Effector memory CD4-positive, alpha-beta T cell (primary cell): ENCODE data around the gene DNA2.
A peak's percentile ranks its signal among the peaks of the same experiment; 100 is the strongest.
"Not testable (repeated sequence)": the region's sequence is repeated elsewhere in the genome, so short reads cannot be mapped to it uniquely, and the experiment has no call there.

Experiments
- DNase-seq, 3 donors: peaks; one replicate each; pipeline ENCODE4 v3.0.0-alpha.2; 2020
- H3K27ac ChIP-seq: 2 replicates; pipeline ENCODE4 v1.7.0; 2013; ENCODE audit warnings: mild to moderate bottlenecking, low read length, moderate library complexity; ENCODE audit not compliant: insufficient read depth, poor library complexity, severe bottlenecking
- H3K27me3 ChIP-seq: replicated peaks from 2 replicates; pipeline ENCODE4 v1.7.0; 2013; ENCODE audit warnings: mild to moderate bottlenecking, low read length; ENCODE audit not compliant: insufficient read depth, control insufficient read depth, poor library complexity, severe bottlenecking
- H3K36me3 ChIP-seq: 2 replicates; pipeline ENCODE4 v1.7.0; 2013; ENCODE audit warnings: mild to moderate bottlenecking, low read length, moderate library complexity; ENCODE audit not compliant: control insufficient read depth, insufficient read depth
- H3K4me1 ChIP-seq: 2 replicates; pipeline ENCODE4 v1.7.0; 2013; ENCODE audit warnings: low read length, mild to moderate bottlenecking; ENCODE audit not compliant: control insufficient read depth, insufficient read depth, poor library complexity, severe bottlenecking
- H3K4me3 ChIP-seq: 2 replicates; pipeline ENCODE4 v1.7.0; 2013; ENCODE audit warnings: low read length, low read depth, mild to moderate bottlenecking; ENCODE audit not compliant: insufficient read depth, poor library complexity, severe bottlenecking
- H3K9me3 ChIP-seq: 2 replicates; pipeline ENCODE4 v1.7.0; 2013; ENCODE audit warnings: mild to moderate bottlenecking, low read length, moderate library complexity; ENCODE audit not compliant: control insufficient read depth
- total RNA-seq, 3 donors: gene quantifications; one replicate each; lab custom pipeline; 2026; lab: John Stamatoyannopoulos, UW

Gene DNA2
- total RNA-seq: 4.5 to 5.4 (median 4.8) reads per million in 3 donors

GRCh38 chr10:68471586-68472408, at the start of gene DNA2:
Gene DNA2 (minus strand): TSS chr10:68471973. CDS start chr10:68471864, 109 bp downstream.
- no peaks in the 10 kb centered on the region for H3K4me1 ChIP-seq
- H3K36me3 ChIP-seq: no peaks in the 10 kb centered on the region
- peak within 1 kb of the TSS; percentile 73 for H3K4me3 ChIP-seq
- no peak within 1 kb of the TSS for H3K27ac ChIP-seq
- DNase-seq: peak; percentile 28 to 53 (median 49)
- H3K9me3 ChIP-seq: no peaks in the 10 kb centered on the region
- no peaks in the 10 kb centered on the region for H3K27me3 ChIP-seq

GRCh38 chr10:68518609-68519008, 46.8 kb upstream of the DNA2 start:
- H3K36me3 ChIP-seq: not testable (repeated sequence)

GRCh38 chr10:68517188-68517587, 45.4 kb upstream of the DNA2 start:
- Histone ChIP-seq H3K27me3 (no peaks in the 10 kb centered on the region), H3K9me3 (no peaks in the 10 kb centered on the region), H3K27ac (no peak overlapping the region), H3K4me3 (no peak overlapping the region), H3K36me3 (peaks cover 5% of the 10 kb centered on the region), H3K4me1 (no peaks in the 10 kb centered on the region)
- DNase-seq: no peak

More at GRCh38 chr10:68518609-68519008, 46.8 kb upstream of the DNA2 start:
- not testable (repeated sequence) for H3K9me3 ChIP-seq, H3K4me3 ChIP-seq, H3K27ac ChIP-seq, H3K4me1 ChIP-seq, DNase-seq, H3K27me3 ChIP-seq

GRCh38 chr10:68516766-68517165, 45.0 kb upstream of the DNA2 start:
- Histone ChIP-seq H3K4me1 (no peaks in the 10 kb centered on the region), H3K27me3 (no peaks in the 10 kb centered on the region), H3K36me3 (peaks cover 5% of the 10 kb centered on the region), H3K9me3 (no peaks in the 10 kb centered on the region), H3K27ac (no peak overlapping the region), H3K4me3 (no peak overlapping the region)
- no peak for DNase-seq

- H3K4me3 ChIP-seq, H3K9me3 ChIP-seq, H3K36me3 ChIP-seq, H3K27me3 ChIP-seq, DNase-seq, H3K4me1 ChIP-seq, H3K27ac ChIP-seq: not testable (repeated sequence)
Observed at GRCh38 chr10:68516216-68516615, 44.4 kb upstream of the DNA2 start.

- Histone ChIP-seq H3K36me3 (no peaks in the 10 kb centered on the region), H3K9me3 (no peaks in the 10 kb centered on the region), H3K4me1 (no peaks in the 10 kb centered on the region), H3K27ac (no peak overlapping the region), H3K4me3 (no peak overlapping the region), H3K27me3 (no peaks in the 10 kb centered on the region)
- no peak for DNase-seq
Observed at GRCh38 chr10:68508090-68508489, 36.3 kb upstream of the DNA2 start.

GRCh38 chr10:68506411-68506810, 34.6 kb upstream of the DNA2 start:
- H3K27ac ChIP-seq: no peak overlapping the region
- no peaks in the 10 kb centered on the region for H3K4me1 ChIP-seq
- H3K4me3 ChIP-seq: no peak overlapping the region
- H3K27me3 ChIP-seq: no peaks in the 10 kb centered on the region
- DNase-seq: no peak
- H3K9me3 ChIP-seq: no peaks in the 10 kb centered on the region
- H3K36me3 ChIP-seq: no peaks in the 10 kb centered on the region

GRCh38 chr10:68502846-68503245, 31.1 kb upstream of the DNA2 start:
- Histone ChIP-seq H3K4me1 (no peaks in the 10 kb centered on the region), H3K9me3 (no peaks in the 10 kb centered on the region), H3K27me3 (no peaks in the 10 kb centered on the region), H3K4me3 (no peak overlapping the region), H3K27ac (no peak overlapping the region), H3K36me3 (peaks cover 13% of the 10 kb centered on the region)
- no peak for DNase-seq

GRCh38 chr10:68501691-68502090, 29.9 kb upstream of the DNA2 start:
- DNase-seq: no peak
- peaks cover 15% of the 10 kb centered on the region for H3K36me3 ChIP-seq
- H3K4me1 ChIP-seq: no peaks in the 10 kb centered on the region
- no peak overlapping the region for H3K4me3 ChIP-seq
- H3K27me3 ChIP-seq: no peaks in the 10 kb centered on the region
- no peaks in the 10 kb centered on the region for H3K9me3 ChIP-seq
- no peak overlapping the region for H3K27ac ChIP-seq

GRCh38 chr10:68499544-68499943, 27.8 kb upstream of the DNA2 start:
- no peak for DNase-seq
- Histone ChIP-seq H3K4me1 (no peaks in the 10 kb centered on the region), H3K4me3 (no peak overlapping the region), H3K27me3 (no peaks in the 10 kb centered on the region), H3K9me3 (no peaks in the 10 kb centered on the region), H3K36me3 (peaks cover 15% of the 10 kb centered on the region), H3K27ac (no peak overlapping the region)
